Measurements from ENCODE around the gene NCR3LG1.
A peak's percentile ranks its signal among the peaks of the same experiment; 100 is the strongest.
"Not testable (repeated sequence)": the region's sequence is repeated elsewhere in the genome, so short reads cannot be mapped to it uniquely, and the experiment has no call there.

The NCR3LG1 gene

DNA sequence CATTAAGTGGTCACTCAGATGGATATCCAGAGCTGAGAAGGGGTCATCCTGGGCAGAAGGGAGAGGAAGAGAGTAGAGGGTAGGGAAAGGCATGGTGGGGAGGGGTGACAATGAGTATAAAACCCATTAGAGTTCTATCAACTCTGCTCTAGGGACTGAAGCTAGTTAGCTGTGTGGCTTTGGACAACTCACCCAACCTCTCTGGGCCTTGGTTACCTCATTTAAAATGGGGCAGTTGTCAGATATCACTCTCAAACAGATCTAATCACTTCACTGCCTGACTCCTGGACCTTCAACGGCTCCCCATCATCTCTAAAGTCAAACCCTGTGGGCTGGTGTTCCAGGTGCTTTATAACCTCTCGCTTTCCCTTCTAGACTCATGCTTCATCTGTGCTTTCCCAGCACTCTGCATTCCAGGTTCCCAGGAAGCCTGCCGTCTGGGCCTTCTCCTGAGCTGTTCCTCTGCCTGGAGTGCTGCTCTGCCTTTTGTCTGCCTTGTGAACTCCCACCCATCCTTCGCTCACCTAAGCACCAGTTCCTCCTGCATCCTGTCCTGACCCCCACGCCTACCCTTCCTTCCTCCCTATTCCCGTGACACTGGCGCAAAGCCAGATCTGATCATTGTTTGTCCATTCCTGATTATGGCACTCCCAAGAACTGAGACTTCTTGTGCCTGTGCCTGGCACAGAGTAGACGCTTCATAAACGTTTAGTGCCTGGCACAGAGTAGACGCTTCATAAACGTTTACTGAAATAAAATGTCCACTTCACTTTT lies 59.2 kb downstream of the NCR3LG1 start:
- Mint-ChIP-seq H3K9me3 (no peaks in the 10 kb centered on the region), H3K4me3 (no peak overlapping the region), H3K27me3 (peaks cover 31% of the 10 kb centered on the region), H3K27ac (no peak overlapping the region), H3K4me1 (peaks cover 24% of the 10 kb centered on the region), H3K36me3 (no peaks in the 10 kb centered on the region)
- no peak for ATAC-seq

DNA sequence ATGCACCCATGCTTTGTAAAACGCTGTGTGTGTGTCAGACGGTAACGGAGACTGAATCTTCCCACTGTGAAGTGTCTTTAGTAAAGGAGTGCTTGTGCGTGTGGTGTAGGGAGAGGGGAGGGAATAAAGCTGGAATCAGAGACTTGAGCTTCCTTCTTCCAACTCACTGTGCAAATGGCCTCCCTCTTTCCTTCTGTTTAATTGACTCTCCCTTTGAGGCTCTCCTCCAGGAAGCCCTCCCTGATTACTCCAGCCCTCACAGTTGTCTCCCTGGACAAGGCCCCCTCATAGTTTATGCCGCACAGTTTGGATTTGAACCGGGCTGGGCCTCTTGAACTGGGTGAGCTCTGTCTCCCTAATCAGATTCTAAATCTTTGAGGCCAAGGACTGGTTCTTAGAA lies 59.8 kb downstream of the NCR3LG1 start:
- Mint-ChIP-seq H3K27ac (no peak overlapping the region), H3K4me3 (no peak overlapping the region), H3K9me3 (no peaks in the 10 kb centered on the region), H3K27me3 (peaks cover 35% of the 10 kb centered on the region), H3K4me1 (peaks cover 18% of the 10 kb centered on the region), H3K36me3 (no peaks in the 10 kb centered on the region)
- ATAC-seq: no peak

DNA sequence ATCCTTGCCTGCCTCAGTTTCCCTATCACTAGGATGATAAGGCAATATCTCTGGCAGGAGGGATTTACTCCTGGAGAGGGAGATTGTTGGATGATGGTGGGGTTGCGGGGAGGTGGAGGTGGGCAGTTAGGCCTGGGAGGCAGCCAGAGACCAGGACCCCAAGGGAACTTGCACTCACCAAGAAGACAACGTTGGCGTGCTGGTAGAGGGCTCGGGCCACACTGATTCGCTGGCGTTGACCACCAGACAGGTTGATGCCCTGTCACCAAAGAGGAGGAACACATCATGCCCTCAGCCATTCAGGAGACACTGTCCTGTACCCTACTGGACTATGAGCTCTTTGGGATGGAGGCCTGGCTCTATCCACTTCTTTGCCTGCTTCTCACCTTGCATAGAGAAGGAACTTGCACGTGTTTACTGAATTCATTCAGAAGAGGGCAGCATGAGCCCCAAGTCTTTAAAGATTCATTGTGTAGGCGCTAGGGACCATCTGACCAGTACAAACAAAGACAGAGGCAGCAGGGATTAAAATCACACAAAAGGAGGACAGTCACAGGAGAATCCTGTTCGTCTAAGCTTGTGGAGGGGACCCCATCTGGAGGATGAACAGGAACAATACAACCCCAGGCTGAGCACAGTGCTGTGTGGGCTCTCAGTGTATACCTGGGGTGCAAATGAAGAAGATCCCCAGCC lies 61.0 kb downstream of the NCR3LG1 start:
- no peak overlapping the region for H3K27ac Mint-ChIP-seq
- H3K27me3 Mint-ChIP-seq: peaks cover 47% of the 10 kb centered on the region
- peaks cover 7% of the 10 kb centered on the region for H3K4me1 Mint-ChIP-seq
- H3K36me3 Mint-ChIP-seq: no peaks in the 10 kb centered on the region
- H3K4me3 Mint-ChIP-seq: no peak overlapping the region
- ATAC-seq: no peak
- H3K9me3 Mint-ChIP-seq: no peaks in the 10 kb centered on the region

DNA sequence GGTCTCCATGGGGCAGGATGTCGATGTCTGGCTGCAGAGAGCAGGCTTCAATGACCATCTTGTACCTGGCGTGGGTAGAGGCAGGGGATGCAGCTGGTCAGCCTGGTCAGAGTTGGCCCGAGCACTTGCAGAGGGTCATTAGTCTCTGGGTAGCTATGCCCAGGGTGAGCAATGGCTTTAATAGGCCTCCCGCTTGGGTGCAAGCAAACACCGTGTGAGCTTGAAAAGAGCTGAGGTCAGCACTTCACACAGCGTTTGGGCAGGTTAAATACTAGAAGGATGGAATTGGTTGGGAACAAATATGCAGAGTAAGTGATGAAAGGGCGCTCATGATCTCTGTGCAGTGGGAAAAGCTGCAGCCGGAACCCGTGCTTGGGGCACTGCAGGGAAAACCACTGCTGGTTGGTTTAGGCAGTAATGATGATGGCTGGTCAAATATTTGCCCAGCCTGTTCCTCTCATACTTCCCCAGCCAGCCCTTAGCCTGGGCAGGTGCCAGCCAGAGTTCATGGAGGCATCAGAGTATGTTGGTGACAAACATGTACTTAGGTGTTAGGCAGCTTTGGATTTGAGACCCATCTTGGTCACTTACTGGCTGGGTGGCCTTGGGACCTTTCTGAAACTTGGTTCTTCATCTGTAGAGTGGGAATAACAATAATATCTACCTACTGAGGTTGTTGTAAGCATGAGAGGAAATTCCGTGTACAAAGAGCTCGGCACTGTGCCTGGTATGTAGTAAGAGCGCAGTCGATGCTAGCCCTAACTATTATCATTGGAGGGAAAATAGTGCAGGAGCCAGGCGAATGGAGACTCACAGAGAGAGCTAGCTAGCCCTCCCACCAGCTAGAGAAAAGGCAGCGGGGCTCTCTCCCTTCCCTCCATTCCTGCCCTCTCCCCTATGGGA lies 62.1 kb downstream of the NCR3LG1 start:
- Mint-ChIP-seq H3K4me3 (no peak overlapping the region), H3K36me3 (no peaks in the 10 kb centered on the region), H3K27ac (no peak overlapping the region), H3K27me3 (peaks cover 57% of the 10 kb centered on the region), H3K9me3 (no peaks in the 10 kb centered on the region), H3K4me1 (no peaks in the 10 kb centered on the region)
- no peak for ATAC-seq

DNA sequence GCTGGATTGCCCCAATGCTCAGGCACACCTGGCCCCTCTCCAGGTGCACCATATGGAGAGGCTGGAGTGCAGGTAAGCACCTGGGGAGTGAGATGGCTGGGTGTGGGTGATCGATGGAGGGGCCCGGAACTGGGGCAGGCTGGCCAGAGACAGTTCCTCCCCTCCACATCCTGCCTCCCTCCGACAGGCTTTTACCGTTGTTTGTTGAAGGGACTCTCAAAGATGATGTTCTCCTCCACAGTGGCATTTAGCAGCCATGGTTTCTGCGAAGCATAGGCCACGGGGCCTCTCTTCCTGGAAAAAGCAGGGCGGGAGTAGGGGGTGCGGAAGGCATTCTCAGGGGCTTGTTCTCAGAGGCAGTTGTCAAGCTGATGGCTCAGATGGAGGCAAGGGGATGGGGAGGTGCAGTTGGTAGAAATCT lies 62.7 kb downstream of the NCR3LG1 start:
- no peak overlapping the region for H3K27ac Mint-ChIP-seq
- H3K27me3 Mint-ChIP-seq: peaks cover 63% of the 10 kb centered on the region
- no peaks in the 10 kb centered on the region for H3K36me3 Mint-ChIP-seq
- no peaks in the 10 kb centered on the region for H3K9me3 Mint-ChIP-seq
- no peak overlapping the region for H3K4me3 Mint-ChIP-seq
- H3K4me1 Mint-ChIP-seq: no peaks in the 10 kb centered on the region
- ATAC-seq: no peak

DNA sequence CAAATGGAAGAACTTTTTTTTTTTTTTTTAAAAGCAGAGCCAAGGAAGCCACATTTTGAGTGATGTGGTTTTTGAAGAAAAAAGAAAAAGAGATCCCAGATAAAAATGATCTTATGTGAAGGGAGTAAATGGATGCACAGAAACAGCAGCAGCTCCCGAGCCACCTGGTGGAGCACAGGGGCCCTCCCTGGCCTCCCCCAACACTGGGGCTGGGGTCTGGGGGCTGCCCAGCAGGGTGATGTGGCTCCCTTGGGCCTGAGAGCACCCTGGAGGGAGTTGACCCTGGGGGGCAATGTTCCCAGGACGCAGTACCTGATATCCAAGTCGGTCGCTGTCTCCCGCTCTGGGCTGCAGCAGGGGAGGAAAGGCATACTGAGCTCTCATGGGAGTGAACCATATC lies 63.4 kb downstream of the NCR3LG1 start:
- H3K27me3 Mint-ChIP-seq: peaks cover 70% of the 10 kb centered on the region

DNA sequence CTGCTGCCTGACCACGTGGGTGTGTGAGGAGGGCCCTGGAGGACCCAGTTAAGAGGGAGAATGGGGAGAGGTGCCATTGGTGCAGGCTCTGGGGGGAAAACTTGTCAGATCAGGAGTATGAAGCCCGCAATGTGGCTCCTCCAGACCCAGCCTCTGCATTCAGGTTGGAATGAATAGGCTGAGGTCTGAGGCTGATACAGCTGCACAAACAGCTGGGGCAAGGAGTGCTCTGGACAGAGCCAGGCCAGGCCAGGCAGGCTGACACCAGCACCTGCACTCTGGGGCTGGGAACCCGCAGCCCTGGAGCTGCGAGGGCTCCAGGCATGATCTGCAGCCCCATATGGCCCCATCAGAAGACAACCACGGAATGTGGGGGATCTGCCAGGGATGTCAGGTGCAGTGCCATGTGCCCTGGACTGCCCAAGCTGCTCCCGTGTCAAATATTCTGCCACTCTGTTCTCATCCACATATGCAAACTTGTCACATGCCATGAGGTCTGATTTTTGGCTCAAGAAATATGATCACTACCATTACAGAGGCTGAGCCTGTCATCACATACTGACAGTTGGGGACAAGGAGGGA lies 64.0 kb downstream of the NCR3LG1 start:
- Mint-ChIP-seq H3K27ac (no peak overlapping the region), H3K9me3 (no peaks in the 10 kb centered on the region), H3K27me3 (peaks cover 71% of the 10 kb centered on the region), H3K4me1 (no peaks in the 10 kb centered on the region), H3K36me3 (no peaks in the 10 kb centered on the region), H3K4me3 (no peak overlapping the region)
- peak; percentile 17 for ATAC-seq

More for the DNA sequence above, 63.4 kb downstream of the NCR3LG1 start:
- H3K4me1 Mint-ChIP-seq: no peaks in the 10 kb centered on the region
- no peak overlapping the region for H3K27ac Mint-ChIP-seq
- no peaks in the 10 kb centered on the region for H3K36me3 Mint-ChIP-seq
- no peak for ATAC-seq
- no peaks in the 10 kb centered on the region for H3K9me3 Mint-ChIP-seq
- H3K4me3 Mint-ChIP-seq: no peak overlapping the region

DNA sequence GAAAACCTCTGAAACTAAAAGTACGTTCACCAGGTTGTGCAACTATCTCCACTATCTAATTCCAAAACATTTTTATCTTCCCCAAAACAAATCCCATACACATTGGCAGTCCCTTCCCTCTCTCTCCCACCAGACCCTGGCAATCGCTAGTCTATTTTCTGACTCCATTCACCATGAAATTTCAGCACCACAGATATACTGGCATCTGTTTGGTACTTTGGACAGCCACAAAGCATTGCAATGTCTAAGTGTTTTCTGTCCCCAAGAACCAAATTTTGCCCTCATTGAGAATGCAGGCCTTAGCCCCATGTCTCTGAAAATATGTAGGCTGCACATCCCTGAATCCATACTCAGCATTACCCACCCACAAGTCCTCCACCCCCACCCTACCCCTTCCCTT lies 64.9 kb downstream of the NCR3LG1 start:
- H3K9me3 Mint-ChIP-seq: no peaks in the 10 kb centered on the region
- no peak overlapping the region for H3K27ac Mint-ChIP-seq
- ATAC-seq: no peak
- H3K4me3 Mint-ChIP-seq: no peak overlapping the region
- no peaks in the 10 kb centered on the region for H3K36me3 Mint-ChIP-seq
- H3K27me3 Mint-ChIP-seq: peaks cover 65% of the 10 kb centered on the region
- H3K4me1 Mint-ChIP-seq: no peaks in the 10 kb centered on the region

DNA sequence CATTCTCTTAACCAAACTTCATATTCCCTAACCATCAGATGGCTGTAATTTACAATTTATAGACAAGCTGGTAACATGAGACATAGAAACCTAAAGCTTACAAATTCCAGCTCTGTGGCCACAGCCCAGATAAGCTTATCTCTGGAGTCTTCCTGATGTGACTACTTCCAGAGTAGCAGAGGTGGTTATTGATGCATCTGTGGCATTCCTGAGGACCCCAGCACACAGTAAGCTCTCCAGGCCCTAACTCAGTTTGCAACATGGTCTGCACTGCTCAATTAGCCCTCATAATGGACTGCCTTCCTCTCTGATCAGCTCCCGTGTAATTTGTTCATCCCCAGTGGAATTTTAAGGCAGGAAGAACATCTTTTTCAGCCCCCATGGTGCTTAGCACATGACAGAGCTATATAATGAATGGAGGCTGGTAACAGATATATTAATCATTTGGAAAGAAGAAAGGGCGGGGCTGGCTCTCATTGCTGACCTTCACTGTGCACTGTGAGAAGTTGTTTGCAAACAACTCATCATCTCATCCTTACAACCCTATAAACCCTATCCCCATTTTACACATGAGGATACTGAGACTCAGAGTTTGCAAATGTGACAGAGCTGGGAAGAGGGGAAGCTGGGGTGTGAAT lies 67.0 kb downstream of the NCR3LG1 start:
- ATAC-seq: no peak
- Mint-ChIP-seq H3K27me3 (peaks cover 76% of the 10 kb centered on the region), H3K4me1 (no peaks in the 10 kb centered on the region), H3K36me3 (no peaks in the 10 kb centered on the region), H3K9me3 (no peaks in the 10 kb centered on the region), H3K27ac (no peak overlapping the region), H3K4me3 (no peak overlapping the region)

DNA sequence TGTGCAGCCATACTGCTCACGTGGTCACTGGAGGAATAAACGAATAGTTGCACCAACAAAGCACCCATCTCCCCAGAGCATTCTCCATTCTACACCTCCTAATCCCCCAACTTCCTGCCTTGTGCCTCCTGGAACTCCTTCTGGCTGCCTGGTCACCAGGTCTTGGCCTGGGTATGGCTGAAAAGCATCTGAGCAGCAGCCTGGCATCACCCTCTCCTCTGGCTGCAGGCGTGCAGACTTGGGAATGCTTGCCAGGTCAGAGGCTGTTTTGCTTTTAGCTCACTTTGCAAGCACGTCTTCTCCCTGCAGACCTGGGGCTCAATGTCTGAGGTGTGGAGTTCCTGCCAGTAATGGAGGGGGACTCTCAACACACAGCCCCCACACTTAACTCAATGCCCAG lies 70.2 kb downstream of the NCR3LG1 start:
- Mint-ChIP-seq H3K4me1 (no peaks in the 10 kb centered on the region), H3K4me3 (no peak overlapping the region), H3K27ac (no peak overlapping the region), H3K36me3 (no peaks in the 10 kb centered on the region), H3K9me3 (no peaks in the 10 kb centered on the region), H3K27me3 (peaks cover 52% of the 10 kb centered on the region)
- no peak for ATAC-seq

DNA sequence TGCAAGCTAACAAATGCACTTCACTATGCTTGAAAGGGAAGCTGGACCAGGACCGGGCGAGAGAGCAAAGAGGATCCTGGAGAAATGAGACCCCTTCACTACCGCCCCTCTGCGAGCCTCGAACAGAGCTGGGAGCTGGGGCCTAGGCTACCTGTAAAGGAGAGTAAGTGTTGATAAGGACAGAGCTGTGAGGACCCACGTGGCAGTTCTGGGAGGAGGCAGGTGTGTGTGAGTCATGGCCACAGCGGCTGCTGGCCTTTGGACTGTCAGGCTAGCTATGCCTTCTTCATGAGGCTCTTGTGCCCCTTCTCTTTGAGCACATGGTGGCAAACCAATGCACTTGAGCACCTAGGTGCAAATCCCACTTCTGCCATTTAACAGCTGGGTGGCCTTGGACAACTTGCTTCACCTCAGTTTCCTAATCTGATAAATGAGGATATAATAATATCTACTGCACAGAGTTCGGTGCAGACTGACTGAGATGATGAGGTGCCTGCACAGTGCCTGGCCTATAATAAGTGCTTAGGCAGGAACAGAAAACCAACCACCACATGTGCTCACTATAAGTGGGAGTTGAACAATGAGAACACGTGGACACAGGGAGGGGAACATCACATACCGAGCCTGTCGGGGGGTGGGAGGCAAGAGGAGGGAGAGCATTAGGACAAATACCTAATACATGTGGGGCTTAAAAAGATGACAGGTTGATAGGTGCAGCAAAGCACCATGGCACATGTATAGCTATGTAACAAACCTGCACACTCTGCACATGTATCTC lies 72.1 kb downstream of the NCR3LG1 start:
- peaks cover 38% of the 10 kb centered on the region for H3K27me3 Mint-ChIP-seq
- no peak overlapping the region for H3K4me3 Mint-ChIP-seq
- H3K4me1 Mint-ChIP-seq: no peaks in the 10 kb centered on the region
- no peak for ATAC-seq
- H3K36me3 Mint-ChIP-seq: no peaks in the 10 kb centered on the region
- H3K27ac Mint-ChIP-seq: no peak overlapping the region
- no peaks in the 10 kb centered on the region for H3K9me3 Mint-ChIP-seq

DNA sequence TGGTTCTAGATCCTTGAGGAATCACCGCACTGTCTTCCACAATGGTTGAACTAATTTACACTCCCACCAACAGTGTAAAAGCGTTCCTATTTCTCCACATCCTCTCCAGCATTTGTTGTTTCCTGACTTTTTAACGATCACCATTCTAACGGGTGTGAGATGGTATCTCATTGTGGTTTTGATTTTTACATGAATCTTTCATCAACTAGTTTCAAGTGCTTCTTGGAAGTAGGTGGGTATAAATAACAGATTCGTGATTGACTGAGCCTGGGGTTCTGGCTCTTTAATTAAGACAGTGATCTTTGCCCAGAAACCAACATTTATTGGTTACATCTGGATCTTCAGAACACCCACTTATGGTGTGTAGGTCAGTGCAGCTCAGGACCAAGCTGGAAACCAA lies 74.6 kb downstream of the NCR3LG1 start:
- ATAC-seq, H3K27ac Mint-ChIP-seq, H3K36me3 Mint-ChIP-seq, H3K4me1 Mint-ChIP-seq, H3K9me3 Mint-ChIP-seq, H3K4me3 Mint-ChIP-seq: not testable (repeated sequence)
- H3K27me3 Mint-ChIP-seq: peaks cover 47% of the 10 kb centered on the region

All from stimulated activated memory B cell treated with anti-CD40 and anti-IgM and Interleukin-4, amounts not matched to agents 10 μg/mL and 1 μg/mL and 100 μg/mL, for 72 hours (primary cell).